PC-3 (cell line): Measurements from ENCODE around the gene PLS3. TPM values are rescaled to one million over a fixed set of nuclear protein-coding genes. Genes with fewer than 3 reads are reported as not detected.

Source experiments
- ATAC-seq: fragments of 200-7000 bp; cut with Tn5 transposase; 2 replicates; pipeline ENCODE4 v1.9.1; 2020; ENCODE audit warnings: mild to moderate bottlenecking, moderate library complexity
- BruUV-seq: library from RNA; stranded (reverse); fragments of 400-500 nt; replicated peaks from 2 replicates; lab custom pipeline; 2021; lab: Mats Ljungman, UMichigan
- CTCF ChIA-PET: fragments of 300-600 bp; sonication (Branson Sonifier 250); formaldehyde crosslinking; loops from one replicate; lab custom pipeline; 2022; ENCODE audit warnings: antibody characterized with exemption; lab: Charles Lee
- POLR2A ChIA-PET: fragments of 300-600 bp; sonication (Branson Sonifier 250); formaldehyde crosslinking; loops from one replicate; lab custom pipeline; 2022; ENCODE audit warnings: antibody characterized with exemption; ENCODE audit not compliant: unreplicated experiment; lab: Charles Lee
- DNase-seq: peaks from one replicate; pipeline ENCODE4 v3.0.0-alpha.2; 2015
- H2AFZ ChIP-seq: fragments of 300-600 bp; sonication (generic); 2 replicates; pipeline ENCODE4 v1.6.0; 2016; ENCODE audit warnings: antibody characterized with exemption, low read length
- H3F3A ChIP-seq: fragments of 300-600 bp; sonication (generic); one replicate; pipeline ENCODE4 v1.6.0; 2017; ENCODE audit warnings: antibody characterized with exemption, low read length, control low read depth, mild to moderate bottlenecking; ENCODE audit not compliant: unreplicated experiment
- H3K27ac ChIP-seq: fragments of 300-600 bp; sonication (generic); 2 replicates; pipeline ENCODE4 v1.5.1; 2016; ENCODE audit warnings: mild to moderate bottlenecking, low read length
- H3K27me3 ChIP-seq: fragments of 300-600 bp; sonication (generic); 2 replicates; pipeline ENCODE4 v1.6.1; 2016; ENCODE audit warnings: low read length, mixed read lengths
- H3K36me3 ChIP-seq: fragments of 300-600 bp; sonication (generic); 2 replicates; pipeline ENCODE4 v1.6.1; 2016; ENCODE audit warnings: low read depth, mixed run types, low read length, mixed read lengths
- H3K4me1 ChIP-seq: fragments of 300-600 bp; sonication (generic); 2 replicates; pipeline ENCODE4 v1.5.1; 2016; ENCODE audit warnings: low read length; ENCODE audit not compliant: insufficient read depth
- H3K4me2 ChIP-seq: fragments of 300-600 bp; sonication (generic); 2 replicates; pipeline ENCODE4 v1.6.0; 2016; ENCODE audit warnings: low read length
- H3K4me3 ChIP-seq: fragments of 300-600 bp; sonication (generic); 2 replicates; pipeline ENCODE4 v1.5.1; 2016; ENCODE audit warnings: mild to moderate bottlenecking, low read length, mixed read lengths
- H3K79me2 ChIP-seq: fragments of 300-600 bp; sonication (generic); 2 replicates; pipeline ENCODE4 v1.6.1; 2017; ENCODE audit warnings: low read length, mixed read lengths
- H3K9ac ChIP-seq: fragments of 300-600 bp; sonication (generic); 2 replicates; pipeline ENCODE4 v1.6.0; 2016; ENCODE audit warnings: mild to moderate bottlenecking, low read length
- H3K9me2 ChIP-seq: fragments of 300-600 bp; sonication (generic); replicated peaks from 2 replicates; pipeline ENCODE4 v1.6.1; 2016; ENCODE audit warnings: mixed run types, low read length, mixed read lengths
- H3K9me3 ChIP-seq: fragments of 300-600 bp; sonication (generic); 2 replicates; pipeline ENCODE4 v1.6.1; 2016; ENCODE audit warnings: low read length, mixed read lengths
- H4K20me1 ChIP-seq: fragments of 300-600 bp; sonication (generic); 2 replicates; pipeline ENCODE4 v1.6.1; 2016; ENCODE audit warnings: low read length, mixed read lengths
- EZH2 ChIP-seq: fragments of 300-600 bp; sonication (generic); IDR thresholded peaks from one replicate; pipeline ENCODE4 v1.6.1; 2017; ENCODE audit warnings: antibody characterized with exemption, mild to moderate bottlenecking, low read length; ENCODE audit not compliant: unreplicated experiment
- EZH2phosphoT487 ChIP-seq: fragments of 300-600 bp; sonication (generic); IDR thresholded peaks from 2 replicates; pipeline ENCODE4 v1.6.1; 2018; ENCODE audit warnings: mild to moderate bottlenecking, antibody characterized with exemption, low read length, borderline replicate concordance
- intact Hi-C: fragments of 100-400 bp; cut with micrococcal nuclease; formaldehyde crosslinking; loops from 2 replicates; pipeline ENCODE4 v1.9.0; 2023
- total RNA-seq: library from RNA; depleted of rRNA; stranded (reverse); fragments of >200 nt; gene quantifications from 2 replicates; pipeline ENCODE4 v1.2.3, GENCODE V29; 2014
- TF ChIP-seq, protein P1 (sequence below): fragments of 300-600 bp; sonication (generic); conservative IDR thresholded peaks from 2 replicates; pipeline ENCODE4 v1.5.1; 2017; ENCODE audit warnings: antibody characterized with exemption, low read depth, mild to moderate bottlenecking, low read length

PLS3 gene
- total RNA-seq, 1 experiment from 2014 or later, result 267 TPM

DNA sequence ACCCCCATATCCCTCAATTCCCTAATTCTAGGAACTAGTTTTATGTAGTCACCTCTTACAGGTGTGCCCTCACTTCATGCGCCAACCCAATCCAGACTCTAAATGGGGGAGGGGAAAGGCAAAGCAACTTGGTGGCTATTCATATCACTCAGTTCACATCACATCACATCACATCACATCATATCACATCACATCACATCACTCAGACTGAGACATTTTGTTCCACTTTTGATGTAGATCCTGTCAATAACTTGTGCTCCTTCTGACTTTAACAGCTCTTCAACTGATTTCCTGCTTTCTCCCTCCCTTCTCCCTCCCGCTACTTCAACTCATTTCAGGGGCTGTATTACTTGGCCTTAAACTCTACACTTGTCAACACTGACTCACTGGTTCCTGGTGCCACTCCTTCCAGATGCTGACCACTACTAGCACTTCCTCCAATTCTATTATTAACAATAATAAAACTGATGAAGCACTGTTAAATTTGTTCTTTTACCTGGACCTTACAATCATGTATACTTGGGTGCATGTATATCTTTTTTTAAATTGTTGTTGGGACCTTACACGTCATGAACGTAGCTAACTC is 29.1 kb upstream of the PLS3 start:
- Histone ChIP-seq H3K4me2 (peak overlapping the region; percentile 44), H3F3A (no peaks in the 10 kb centered on the region), H3K27ac (peak overlapping the region; percentile 14), H3K9me3 (no peaks in the 10 kb centered on the region), H3K36me3 (no peaks in the 10 kb centered on the region), H3K79me2 (no peaks in the 10 kb centered on the region), H3K9me2 (no peaks in the 10 kb centered on the region), H3K27me3 (no peaks in the 10 kb centered on the region), H2AFZ (no peak overlapping the region), H3K9ac (no peak overlapping the region), H3K4me1 (peaks cover 14% of the 10 kb centered on the region), H4K20me1 (no peaks in the 10 kb centered on the region), H3K4me3 (no peak overlapping the region)
- POLR2A ChIA-PET, result no interaction called here
- intact Hi-C loops, result no loop called here
- TF ChIP-seq, protein P1, sequence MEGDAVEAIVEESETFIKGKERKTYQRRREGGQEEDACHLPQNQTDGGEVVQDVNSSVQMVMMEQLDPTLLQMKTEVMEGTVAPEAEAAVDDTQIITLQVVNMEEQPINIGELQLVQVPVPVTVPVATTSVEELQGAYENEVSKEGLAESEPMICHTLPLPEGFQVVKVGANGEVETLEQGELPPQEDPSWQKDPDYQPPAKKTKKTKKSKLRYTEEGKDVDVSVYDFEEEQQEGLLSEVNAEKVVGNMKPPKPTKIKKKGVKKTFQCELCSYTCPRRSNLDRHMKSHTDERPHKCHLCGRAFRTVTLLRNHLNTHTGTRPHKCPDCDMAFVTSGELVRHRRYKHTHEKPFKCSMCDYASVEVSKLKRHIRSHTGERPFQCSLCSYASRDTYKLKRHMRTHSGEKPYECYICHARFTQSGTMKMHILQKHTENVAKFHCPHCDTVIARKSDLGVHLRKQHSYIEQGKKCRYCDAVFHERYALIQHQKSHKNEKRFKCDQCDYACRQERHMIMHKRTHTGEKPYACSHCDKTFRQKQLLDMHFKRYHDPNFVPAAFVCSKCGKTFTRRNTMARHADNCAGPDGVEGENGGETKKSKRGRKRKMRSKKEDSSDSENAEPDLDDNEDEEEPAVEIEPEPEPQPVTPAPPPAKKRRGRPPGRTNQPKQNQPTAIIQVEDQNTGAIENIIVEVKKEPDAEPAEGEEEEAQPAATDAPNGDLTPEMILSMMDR, result no peak
- TF ChIP-seq EZH2phosphoT487 (no peak), EZH2 (no peak)
- no TSS peak for BruUV-seq
- ATAC-seq (peak; percentile 100), DNase-seq (peak; percentile 80)
- CTCF ChIA-PET, result no interaction called here

DNA sequence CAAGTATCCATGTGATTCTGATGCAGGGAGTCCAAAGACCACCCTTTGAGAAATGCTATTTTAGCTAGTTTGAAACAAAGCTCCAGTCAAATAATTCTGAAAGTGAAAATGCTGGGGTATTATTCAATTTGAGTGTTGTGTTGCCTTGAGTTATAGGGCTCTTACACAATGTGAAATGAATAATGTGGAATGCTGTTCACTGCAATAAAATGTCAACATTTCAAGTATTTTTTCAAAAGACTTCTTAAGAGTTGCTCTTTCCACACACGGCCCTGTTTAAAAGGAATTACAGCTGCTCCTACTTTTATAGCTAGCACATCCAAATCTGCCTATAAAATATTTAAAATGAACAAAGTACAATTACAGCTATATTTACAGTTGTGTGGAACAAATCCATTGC is 27.5 kb upstream of the PLS3 start:
- Histone ChIP-seq H2AFZ (no peak overlapping the region), H3F3A (no peaks in the 10 kb centered on the region), H3K9me3 (no peaks in the 10 kb centered on the region), H3K27ac (no peak overlapping the region), H3K4me3 (no peak overlapping the region), H3K4me2 (no peak overlapping the region), H3K36me3 (no peaks in the 10 kb centered on the region), H3K9me2 (no peaks in the 10 kb centered on the region), H3K27me3 (no peaks in the 10 kb centered on the region), H3K9ac (no peak overlapping the region), H4K20me1 (no peaks in the 10 kb centered on the region), H3K79me2 (no peaks in the 10 kb centered on the region), H3K4me1 (peaks cover 14% of the 10 kb centered on the region)
- no TSS peak for BruUV-seq
- ATAC-seq, result no peak
- DNase-seq, result no peak
- intact Hi-C loops, result no loop called here
- ChIA-PET CTCF (no interaction called here), POLR2A (no interaction called here)
- no peak for TF ChIP-seq EZH2
- no peak for TF ChIP-seq EZH2phosphoT487
- TF ChIP-seq, protein P1, result no peak

DNA sequence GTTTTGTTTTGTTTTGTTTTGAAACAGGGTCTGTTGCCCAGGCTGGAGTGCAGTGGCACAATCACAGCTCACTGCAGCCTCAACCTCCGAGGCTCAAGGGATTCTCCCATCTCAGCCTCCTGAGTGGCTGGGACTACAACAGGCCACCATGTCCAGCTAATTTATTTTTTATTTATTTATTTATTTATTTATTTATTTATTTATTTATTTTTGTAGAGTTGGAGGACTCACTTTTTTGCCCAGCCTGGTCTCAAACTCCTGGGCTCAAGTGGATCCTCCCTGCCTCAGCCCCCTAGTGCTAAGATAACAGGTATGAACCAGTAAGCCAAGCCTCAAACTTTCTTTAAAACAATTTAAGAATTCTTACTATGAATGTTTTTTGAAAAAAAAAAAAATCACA is 26.6 kb upstream of the PLS3 start:
- no peak overlapping the region for H2AFZ ChIP-seq
- no peaks in the 10 kb centered on the region for H3K27me3 ChIP-seq
- no peak overlapping the region for H3K4me3 ChIP-seq
- H3K4me2 ChIP-seq, result no peak overlapping the region
- DNase-seq (no peak), ATAC-seq (no peak)
- H3K9me2 ChIP-seq, result no peaks in the 10 kb centered on the region
- no peaks in the 10 kb centered on the region for H3K9me3 ChIP-seq
- intact Hi-C loops, result no loop called here
- CTCF ChIA-PET, result no interaction called here
- no peak overlapping the region for H3K9ac ChIP-seq
- POLR2A ChIA-PET, result no interaction called here
- no TSS peak for BruUV-seq
- no peaks in the 10 kb centered on the region for H4K20me1 ChIP-seq
- peaks cover 14% of the 10 kb centered on the region for H3K4me1 ChIP-seq
- TF ChIP-seq EZH2phosphoT487, result no peak
- TF ChIP-seq, protein P1, result no peak
- TF ChIP-seq EZH2, result no peak
- no peaks in the 10 kb centered on the region for H3K79me2 ChIP-seq
- H3K36me3 ChIP-seq, result no peaks in the 10 kb centered on the region
- H3K27ac ChIP-seq, result no peak overlapping the region
- H3F3A ChIP-seq, result no peaks in the 10 kb centered on the region
